H9 (cell line): Measurements from ENCODE around the gene DYRK1B. TPM values are rescaled to one million over a fixed set of nuclear protein-coding genes. Genes with fewer than 3 reads are reported as not detected.
A peak's percentile ranks its signal among the peaks of the same experiment; 100 is the strongest.

ENCODE experiments used
- DNase-seq: peaks from one replicate; pipeline ENCODE4 v3.0.0-alpha.2; 2017
- H2AFZ ChIP-seq: one replicate; pipeline ENCODE4 v1.6.1; 2013; ENCODE audit warnings: mild to moderate bottlenecking, low read length, control low read depth, moderate library complexity
- H2AK5ac ChIP-seq: 2 replicates; pipeline ENCODE4 v1.6.1; 2013; ENCODE audit warnings: low read length, control low read depth, mixed read lengths; ENCODE audit not compliant: insufficient read length
- H2BK120ac ChIP-seq: one replicate; pipeline ENCODE4 v1.6.1; 2013; ENCODE audit warnings: low read depth, mild to moderate bottlenecking, low read length, control low read depth, inconsistent platforms; ENCODE audit not compliant: poor library complexity, severe bottlenecking
- H2BK12ac ChIP-seq: 2 replicates; pipeline ENCODE4 v1.6.1; 2013; ENCODE audit warnings: low read length, control low read depth, mixed read lengths, low read depth; ENCODE audit not compliant: insufficient read length
- H2BK15ac ChIP-seq: 2 replicates; pipeline ENCODE4 v1.6.1; 2013; ENCODE audit warnings: low read depth, low read length, control low read depth
- H2BK20ac ChIP-seq: one replicate; pipeline ENCODE4 v1.6.1; 2013; ENCODE audit warnings: low read depth, mild to moderate bottlenecking, low read length, control low read depth, inconsistent platforms; ENCODE audit not compliant: poor library complexity, severe bottlenecking
- H2BK5ac ChIP-seq: 2 replicates; pipeline ENCODE4 v1.6.1; 2013; ENCODE audit warnings: low read length, control low read depth, mixed read lengths; ENCODE audit not compliant: insufficient read length
- H3K14ac ChIP-seq: 2 replicates; pipeline ENCODE4 v1.6.1; 2013; ENCODE audit warnings: low read length, control low read depth; ENCODE audit not compliant: insufficient read depth
- H3K18ac ChIP-seq: 2 replicates; pipeline ENCODE4 v1.6.1; 2013; ENCODE audit warnings: low read depth, mild to moderate bottlenecking, mixed read lengths, low read length, control low read depth; ENCODE audit not compliant: insufficient read length
- H3K23ac ChIP-seq: 2 replicates; pipeline ENCODE4 v1.6.1; 2013; ENCODE audit warnings: low read length, control low read depth, mixed read lengths, low read depth; ENCODE audit not compliant: insufficient read length
- H3K23me2 ChIP-seq: 2 replicates; pipeline ENCODE4 v1.6.1; 2013; ENCODE audit warnings: low read depth, mild to moderate bottlenecking, mixed read lengths, low read length, control low read depth; ENCODE audit not compliant: insufficient read length, poor library complexity, severe bottlenecking
- H3K27ac ChIP-seq: 2 replicates; pipeline ENCODE4 v1.5.1; 2013; ENCODE audit warnings: low read length, control low read depth, mixed read lengths, low read depth; ENCODE audit not compliant: insufficient read length
- H3K27me3 ChIP-seq: 2 replicates; pipeline ENCODE4 v1.6.1; 2013; ENCODE audit warnings: low read length, control low read depth, inconsistent platforms; ENCODE audit not compliant: insufficient read depth
- H3K4ac ChIP-seq: 2 replicates; pipeline ENCODE4 v1.6.1; 2013; ENCODE audit warnings: low read depth, mild to moderate bottlenecking, control low read depth, inconsistent platforms, low read length, moderate library complexity
- H3K4me1 ChIP-seq: 2 replicates; pipeline ENCODE4 v1.6.1; 2013; ENCODE audit warnings: low read length, control low read depth, inconsistent platforms; ENCODE audit not compliant: insufficient read depth
- H3K4me2 ChIP-seq: 2 replicates; pipeline ENCODE4 v1.6.1; 2013; ENCODE audit warnings: low read length, control low read depth, mixed read lengths; ENCODE audit not compliant: insufficient read length, insufficient read depth
- H3K56ac ChIP-seq: 2 replicates; pipeline ENCODE4 v1.6.1; 2013; ENCODE audit warnings: low read depth, mild to moderate bottlenecking, mixed read lengths, low read length, control low read depth; ENCODE audit not compliant: insufficient read length
- H3K79me1 ChIP-seq: 2 replicates; pipeline ENCODE4 v1.6.1; 2013; ENCODE audit warnings: low read depth, mild to moderate bottlenecking, moderate library complexity, low read length, control low read depth, inconsistent platforms; ENCODE audit not compliant: insufficient read depth, poor library complexity, severe bottlenecking
- H3K79me2 ChIP-seq: 2 replicates; pipeline ENCODE4 v1.6.1; 2013; ENCODE audit warnings: low read length, control low read depth, inconsistent platforms; ENCODE audit not compliant: insufficient read depth
- H3K9ac ChIP-seq: 2 replicates; pipeline ENCODE4 v1.6.1; 2013; ENCODE audit warnings: low read length, control low read depth, mixed read lengths; ENCODE audit not compliant: insufficient read length; ENCODE audit errors: extremely low read depth
- H3K9me3 ChIP-seq: one replicate; pipeline ENCODE4 v1.6.1; 2013; ENCODE audit warnings: low read depth, low read length, inconsistent platforms; ENCODE audit not compliant: control insufficient read depth
- H3T11ph ChIP-seq: one replicate; pipeline ENCODE4 v1.6.1; 2013; ENCODE audit warnings: mild to moderate bottlenecking, low read length, control low read depth, inconsistent platforms
- H4K20me1 ChIP-seq: one replicate; pipeline ENCODE4 v1.6.1; 2013; ENCODE audit not compliant: control insufficient read depth, insufficient read length, insufficient read depth
- H4K5ac ChIP-seq: 2 replicates; pipeline ENCODE4 v1.6.1; 2013; ENCODE audit warnings: low read depth, mild to moderate bottlenecking, mixed read lengths, low read length, control low read depth; ENCODE audit not compliant: insufficient read length
- H4K8ac ChIP-seq: replicated peaks from 2 replicates; pipeline ENCODE4 v1.6.1; 2013; ENCODE audit warnings: low read length, control low read depth, mixed read lengths, low read depth; ENCODE audit not compliant: insufficient read length
- H4K91ac ChIP-seq: 2 replicates; pipeline ENCODE4 v1.6.1; 2013; ENCODE audit warnings: low read depth, mild to moderate bottlenecking, moderate library complexity, mixed read lengths, low read length, control low read depth; ENCODE audit not compliant: insufficient read length
- H3K27ac Mint-ChIP-seq, 3 experiments: 2 replicates in 2 of 3; 3 replicates in 1 of 3; pipeline ENCODE4 v1.8.0; 2020 to 2021; ENCODE audit warnings: mixed read lengths in 3 of 3, mild to moderate bottlenecking in 1 of 3, moderate library complexity in 1 of 3
- H3K27me3 Mint-ChIP-seq: 2 replicates; pipeline ENCODE4 v1.8.0; 2021; ENCODE audit warnings: low read depth, mild to moderate bottlenecking, moderate library complexity, mixed read lengths
- H3K36me3 Mint-ChIP-seq, 3 experiments: 2 replicates in 2 of 3; 3 replicates in 1 of 3; pipeline ENCODE4 v1.8.0; 2020 to 2021; ENCODE audit warnings: low read depth in 3 of 3, mixed read lengths in 3 of 3; ENCODE audit not compliant: insufficient read depth in 1 of 3
- H3K4me1 Mint-ChIP-seq, 2 experiments: 2 replicates each; pipeline ENCODE4 v1.8.0; 2020; ENCODE audit warnings: mixed read lengths in 2 of 2
- H3K4me3 Mint-ChIP-seq, 2 experiments: 2 replicates in 1 of 2; 3 replicates in 1 of 2; pipeline ENCODE4 v1.8.0; 2020 to 2021; ENCODE audit warnings: mild to moderate bottlenecking in 2 of 2, mixed read lengths in 2 of 2, moderate library complexity in 1 of 2
- H3K9me3 Mint-ChIP-seq, 2 experiments: 2 replicates in 1 of 2; 3 replicates in 1 of 2; pipeline ENCODE4 v1.8.0; 2020; ENCODE audit warnings: mild to moderate bottlenecking in 2 of 2, mixed read lengths in 2 of 2, moderate library complexity in 1 of 2
- CTCF ChIP-seq: fragments of 200-600 bp; sonication (generic); conservative IDR thresholded peaks from 3 replicates; pipeline ENCODE4 v1.8.0; 2021; ENCODE audit warnings: antibody characterized with exemption, mild to moderate bottlenecking
- WGBS: extraction: QIAGEN DNeasy Blood & Tissue Kit; methylation state at CpG from one replicate; pipeline ENCODE4 v1.1.7; 2013; ENCODE audit warnings: missing lambda C conversion rate, low lambda C conversion rate, mixed read lengths; ENCODE audit not compliant: insufficient read length; ENCODE audit errors: extremely low coverage; 5-methylcytosine and 5-hydroxymethylcytosine counted together
- total RNA-seq: library from RNA; stranded (reverse); gene quantifications from 2 replicates; pipeline ENCODE4 v1.2.1, GENCODE V29; 2021

Gene DYRK1B
- total RNA-seq, 1 experiment from 2014 or later: 14.3 TPM

- Histone ChIP-seq H4K5ac (no peak overlapping the region), H3K18ac (peak overlapping the region; percentile 86), H2BK5ac (no peak overlapping the region), H3T11ph (no peak overlapping the region), H2BK12ac (no peak overlapping the region), H3K9ac (peak overlapping the region; percentile 58), H3K4me1 (no peaks in the 10 kb centered on the region; the same call in 1 of the 2 replicates), H3K23ac (no peak overlapping the region), H4K8ac (no peak overlapping the region), H3K56ac (no peak overlapping the region), H4K20me1 (no peaks in the 10 kb centered on the region), H3K23me2 (peaks cover 3% of the 10 kb centered on the region), H3K9me3 (no peaks in the 10 kb centered on the region), H2AK5ac (no peak overlapping the region), H3K14ac (peak overlapping the region; percentile 86), H2BK20ac (no peak overlapping the region), H3K27ac (no peak overlapping the region), H2BK15ac (no peak overlapping the region), H2BK120ac (no peak overlapping the region), H3K79me2 (no peaks in the 10 kb centered on the region), H4K91ac (no peak overlapping the region), H3K79me1 (no peaks in the 10 kb centered on the region), H2AFZ (peak overlapping the region; percentile 90), H3K27me3 (no peaks in the 10 kb centered on the region), H3K4ac (no peak overlapping the region), H3K4me2 (peak overlapping the region; percentile 86)
- WGBS: no CpG with 5 or more reads among the region's 17 CpGs
- Mint-ChIP-seq H3K27ac (no peak overlapping the region), H3K4me1 (peaks cover 22 to 33% of the 10 kb centered on the region in 2 experiments), H3K36me3 (no peaks in the 10 kb centered on the region), H3K27me3 (no peaks in the 10 kb centered on the region), H3K9me3 (peaks cover 0 to 2% of the 10 kb centered on the region in 2 experiments; a peak in 2 of 5 replicates), H3K4me3 (peak overlapping the region; percentile 73 to 83)
- peak; percentile 83 for DNase-seq
- peak; percentile 96 for TF ChIP-seq CTCF
Measured at GRCh38 chr19:39792999-39793546, 40.9 kb downstream of the DYRK1B start.
